ENCODE data around the gene EHD3.

EHD3 gene

DNA sequence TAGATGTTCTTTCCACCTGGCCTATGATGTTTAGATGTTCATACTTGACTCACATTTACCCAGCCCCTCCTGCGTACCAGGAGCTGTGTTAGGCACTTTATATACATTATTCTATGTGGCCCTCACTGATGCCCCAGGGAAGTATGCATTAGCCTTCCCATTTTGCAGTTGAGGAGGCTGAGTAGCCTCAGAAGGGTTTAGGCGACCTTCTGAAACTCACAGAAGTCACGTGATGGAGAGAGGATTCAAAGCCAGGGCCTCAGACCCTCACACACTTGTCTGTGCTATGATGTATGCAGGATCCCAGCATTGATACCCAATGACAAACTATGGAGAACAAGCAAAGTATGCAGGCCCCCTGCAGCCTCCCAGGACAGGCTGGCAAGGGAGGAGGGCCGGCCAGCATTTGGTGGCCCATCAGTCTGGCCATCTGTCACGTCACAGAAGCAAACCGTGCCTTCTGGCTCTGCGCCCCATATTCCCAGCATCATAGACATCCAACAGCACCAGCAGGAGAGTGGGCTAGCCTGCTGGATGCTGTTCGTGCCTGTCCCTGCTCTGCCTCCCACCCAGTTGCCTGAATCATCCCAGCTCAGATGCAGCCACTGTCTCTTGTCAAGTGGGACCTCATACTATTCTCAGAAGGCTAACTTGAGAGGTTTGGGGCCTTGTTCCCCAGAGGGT lies 33.6 kb downstream of the EHD3 start:
- DNase-seq (ENCODE audit: low read depth), result no peak
- H3K4me3 ChIP-seq (ENCODE audit: control insufficient read depth, low read depth, low read length), result no peak overlapping the region
- TF ChIP-seq, protein P1, sequence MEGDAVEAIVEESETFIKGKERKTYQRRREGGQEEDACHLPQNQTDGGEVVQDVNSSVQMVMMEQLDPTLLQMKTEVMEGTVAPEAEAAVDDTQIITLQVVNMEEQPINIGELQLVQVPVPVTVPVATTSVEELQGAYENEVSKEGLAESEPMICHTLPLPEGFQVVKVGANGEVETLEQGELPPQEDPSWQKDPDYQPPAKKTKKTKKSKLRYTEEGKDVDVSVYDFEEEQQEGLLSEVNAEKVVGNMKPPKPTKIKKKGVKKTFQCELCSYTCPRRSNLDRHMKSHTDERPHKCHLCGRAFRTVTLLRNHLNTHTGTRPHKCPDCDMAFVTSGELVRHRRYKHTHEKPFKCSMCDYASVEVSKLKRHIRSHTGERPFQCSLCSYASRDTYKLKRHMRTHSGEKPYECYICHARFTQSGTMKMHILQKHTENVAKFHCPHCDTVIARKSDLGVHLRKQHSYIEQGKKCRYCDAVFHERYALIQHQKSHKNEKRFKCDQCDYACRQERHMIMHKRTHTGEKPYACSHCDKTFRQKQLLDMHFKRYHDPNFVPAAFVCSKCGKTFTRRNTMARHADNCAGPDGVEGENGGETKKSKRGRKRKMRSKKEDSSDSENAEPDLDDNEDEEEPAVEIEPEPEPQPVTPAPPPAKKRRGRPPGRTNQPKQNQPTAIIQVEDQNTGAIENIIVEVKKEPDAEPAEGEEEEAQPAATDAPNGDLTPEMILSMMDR (IDR thresholded peaks at IDR 0.05; ENCODE audit: control insufficient read depth, insufficient read depth, low read depth, low read length, missing control alignments), result no peak

- H3K4me3 ChIP-seq (ENCODE audit: control insufficient read depth, low read depth, low read length), result no peak overlapping the region
- TF ChIP-seq, protein P1 (IDR thresholded peaks at IDR 0.05; ENCODE audit: control insufficient read depth, insufficient read depth, low read depth, low read length, missing control alignments), result no peak
- DNase-seq (ENCODE audit: low read depth), result no peak
Measured at GRCh38 chr2:31268344-31268743, 34.4 kb downstream of the EHD3 start.

GRCh38 chr2:31269087-31269486 lies 35.1 kb downstream of the EHD3 start:
- no peak for DNase-seq (ENCODE audit: low read depth)
- no peak overlapping the region for H3K4me3 ChIP-seq (ENCODE audit: control insufficient read depth, low read depth, low read length)
- TF ChIP-seq, protein P1 (IDR thresholded peaks at IDR 0.05; ENCODE audit: control insufficient read depth, insufficient read depth, low read depth, low read length, missing control alignments), result no peak

- TF ChIP-seq, protein P1 (IDR thresholded peaks at IDR 0.05; ENCODE audit: control insufficient read depth, insufficient read depth, low read depth, low read length, missing control alignments), result no peak
- peak; percentile 29 for DNase-seq (ENCODE audit: low read depth)
- no peak overlapping the region for H3K4me3 ChIP-seq (ENCODE audit: control insufficient read depth, low read depth, low read length)
Measured at GRCh38 chr2:31270131-31270530, 36.2 kb downstream of the EHD3 start.

- no peak for DNase-seq (ENCODE audit: low read depth)
- TF ChIP-seq, protein P1 (IDR thresholded peaks at IDR 0.05; ENCODE audit: control insufficient read depth, insufficient read depth, low read depth, low read length, missing control alignments), result no peak
- no peak overlapping the region for H3K4me3 ChIP-seq (ENCODE audit: control insufficient read depth, low read depth, low read length)
Measured at GRCh38 chr2:31270822-31271231, 36.9 kb downstream of the EHD3 start.

GRCh38 chr2:31271851-31272267 lies 37.9 kb downstream of the EHD3 start:
- TF ChIP-seq, protein P1 (IDR thresholded peaks at IDR 0.05; ENCODE audit: control insufficient read depth, insufficient read depth, low read depth, low read length, missing control alignments), result no peak
- peak; percentile 3 for DNase-seq (ENCODE audit: low read depth)
- no peak overlapping the region for H3K4me3 ChIP-seq (ENCODE audit: control insufficient read depth, low read depth, low read length)

All from AG09309 (cell line).